KMS-11 (cell line): Measurements from ENCODE around the gene CCND3.
A peak's percentile ranks its signal among the peaks of the same experiment; 100 is the strongest.

ENCODE experiments used
- H2AFZ ChIP-seq: fragments of 200-600 bp; sonication (generic); 2 replicates; pipeline ENCODE4 v1.6.1; 2016; ENCODE audit warnings: antibody characterized with exemption, mixed run types, low read depth
- H3K27ac ChIP-seq: fragments of 200-600 bp; sonication (generic); 2 replicates; pipeline ENCODE4 v1.6.1; 2016; ENCODE audit warnings: mild to moderate bottlenecking, mixed run types
- H3K27me3 ChIP-seq: fragments of 200-600 bp; sonication (generic); 2 replicates; pipeline ENCODE4 v1.6.1; 2017; ENCODE audit warnings: mild to moderate bottlenecking, low read depth, mixed run types, moderate library complexity; ENCODE audit not compliant: insufficient read depth
- H3K36me3 ChIP-seq: fragments of 200-600 bp; sonication (generic); 2 replicates; pipeline ENCODE4 v1.6.1; 2017; ENCODE audit warnings: mild to moderate bottlenecking, mixed run types; ENCODE audit not compliant: insufficient read depth
- H3K4me1 ChIP-seq: fragments of 200-600 bp; sonication (generic); 2 replicates; pipeline ENCODE4 v1.6.1; 2016; ENCODE audit warnings: mild to moderate bottlenecking, low read depth, mixed run types; ENCODE audit not compliant: poor library complexity, severe bottlenecking
- H3K4me2 ChIP-seq: fragments of 200-600 bp; sonication (generic); 2 replicates; pipeline ENCODE4 v1.7.0; 2016; ENCODE audit warnings: mild to moderate bottlenecking, mixed run types
- H3K4me3 ChIP-seq: fragments of 200-600 bp; sonication (generic); IDR thresholded peaks from 2 replicates; pipeline ENCODE4 v1.6.1; 2017; ENCODE audit warnings: low read depth, low read length, mixed read lengths; ENCODE audit not compliant: insufficient read depth
- H3K79me2 ChIP-seq: fragments of 200-600 bp; sonication (generic); 2 replicates; pipeline ENCODE4 v1.6.1; 2016; ENCODE audit warnings: low read depth, mixed run types; ENCODE audit not compliant: insufficient read depth
- H3K9ac ChIP-seq: fragments of 200-600 bp; sonication (generic); 2 replicates; pipeline ENCODE4 v1.6.1; 2016; ENCODE audit warnings: mild to moderate bottlenecking, mixed run types
- H4K20me1 ChIP-seq: fragments of 200-600 bp; sonication (generic); 2 replicates; pipeline ENCODE4 v1.6.1; 2016; ENCODE audit warnings: mild to moderate bottlenecking, mixed run types; ENCODE audit not compliant: insufficient read depth
- CTCF ChIP-seq: fragments of 200-600 bp; sonication (generic); conservative IDR thresholded peaks from 2 replicates; pipeline ENCODE4 v1.6.1; 2017; ENCODE audit warnings: low read depth, mild to moderate bottlenecking, antibody characterized with exemption, low read length, moderate library complexity, mixed read lengths

CCND3 gene

GRCh38 chr6:41917528-41917927, 24.1 kb downstream of the CCND3 start:
- Histone ChIP-seq H3K27ac (peak overlapping the region; percentile 72), H3K9ac (peak overlapping the region; percentile 19; the same call in 1 of the 2 replicates), H3K27me3 (no peaks in the 10 kb centered on the region), H2AFZ (no peak overlapping the region), H3K79me2 (peaks cover 30% of the 10 kb centered on the region), H4K20me1 (no peaks in the 10 kb centered on the region), H3K4me3 (no peak overlapping the region), H3K4me1 (peaks cover 30% of the 10 kb centered on the region), H3K36me3 (no peaks in the 10 kb centered on the region), H3K4me2 (peak overlapping the region; percentile 46; the same call in 1 of the 2 replicates)
- TF ChIP-seq CTCF, result no peak

- H3K9ac ChIP-seq, result no peak overlapping the region
- H3K27me3 ChIP-seq, result no peaks in the 10 kb centered on the region
- H3K79me2 ChIP-seq, result peaks cover 11% of the 10 kb centered on the region
- H4K20me1 ChIP-seq, result no peaks in the 10 kb centered on the region
- H3K36me3 ChIP-seq, result no peaks in the 10 kb centered on the region
- H2AFZ ChIP-seq, result no peak overlapping the region
- no peak overlapping the region for H3K4me2 ChIP-seq
- no peak overlapping the region for H3K27ac ChIP-seq
- no peak for TF ChIP-seq CTCF
- peaks cover 25% of the 10 kb centered on the region for H3K4me1 ChIP-seq
- H3K4me3 ChIP-seq, result no peak overlapping the region
These were observed 26.6 kb downstream of the CCND3 start for GRCh38 chr6:41914869-41915530.

GRCh38 chr6:41914343-41914742, 27.3 kb downstream of the CCND3 start:
- Histone ChIP-seq H3K27ac (no peak overlapping the region), H3K36me3 (no peaks in the 10 kb centered on the region), H3K9ac (no peak overlapping the region), H3K4me3 (no peak overlapping the region), H3K4me1 (peaks cover 19% of the 10 kb centered on the region), H3K4me2 (no peak overlapping the region), H4K20me1 (no peaks in the 10 kb centered on the region), H2AFZ (no peak overlapping the region), H3K27me3 (no peaks in the 10 kb centered on the region), H3K79me2 (peaks cover 4% of the 10 kb centered on the region)
- no peak for TF ChIP-seq CTCF

- Histone ChIP-seq H3K79me2 (no peaks in the 10 kb centered on the region), H3K4me2 (no peak overlapping the region), H3K36me3 (no peaks in the 10 kb centered on the region), H2AFZ (no peak overlapping the region), H3K9ac (no peak overlapping the region), H3K27ac (no peak overlapping the region), H4K20me1 (no peaks in the 10 kb centered on the region), H3K27me3 (no peaks in the 10 kb centered on the region), H3K4me3 (no peak overlapping the region), H3K4me1 (no peaks in the 10 kb centered on the region)
- TF ChIP-seq CTCF, result no peak
These were observed 31.9 kb downstream of the CCND3 start for GRCh38 chr6:41909727-41910126.
